GM12891 (cell line): ENCODE measurements around the gene GSTCD.
"Not testable (repeated sequence)": the region's sequence is repeated elsewhere in the genome, so short reads cannot be mapped to it uniquely, and the experiment has no call there.

Experiments
- DNase-seq: peaks from one replicate; pipeline ENCODE4 v3.0.0; 2011; ENCODE audit warnings: low spot score; ENCODE audit not compliant: insufficient read length
- FAIRE-seq: peaks from 2 replicates; lab custom pipeline; 2011; peaks lifted over from hg19 to GRCh38; lab: Jason Lieb, UNC
- PAX5 ChIP-seq: IDR thresholded peaks from 2 replicates; pipeline ENCODE4 v1.6.1; 2011; ENCODE audit warnings: low read length, moderate library complexity, mild to moderate bottlenecking; ENCODE audit not compliant: insufficient read depth, severe bottlenecking
- POLR2A ChIP-seq: IDR thresholded peaks from 2 replicates; pipeline ENCODE4 v1.6.1; 2011; ENCODE audit warnings: low read depth, low read length, control low read depth
- POLR2AphosphoS5 ChIP-seq: IDR thresholded peaks from 2 replicates; pipeline ENCODE4 v1.6.1; 2011; ENCODE audit warnings: low read depth, low read length, control low read depth
- POU2F2 ChIP-seq: IDR thresholded peaks from 2 replicates; pipeline ENCODE4 v1.6.1; 2011; ENCODE audit warnings: low read depth, mild to moderate bottlenecking, control low read depth, low read length, moderate library complexity
- SPI1 ChIP-seq: IDR thresholded peaks from 2 replicates; pipeline ENCODE4 v1.6.1; 2011; ENCODE audit warnings: low read depth, low read length, control low read depth
- TAF1 ChIP-seq: IDR thresholded peaks from 2 replicates; pipeline ENCODE4 v1.6.1; 2011; ENCODE audit warnings: low read depth, low read length, control low read depth

Gene GSTCD

GRCh38 chr4:105679186-105679585 is 29.4 kb upstream of the GSTCD start:
- no peak for TF ChIP-seq PAX5
- no peak for TF ChIP-seq POLR2AphosphoS5
- no peak for TF ChIP-seq SPI1
- no peak for TF ChIP-seq TAF1
- TF ChIP-seq POU2F2, result no peak
- no peak for TF ChIP-seq POLR2A
- DNase-seq (no peak), FAIRE-seq (no peak)

- no peak for FAIRE-seq
- DNase-seq, result no peak
- TF ChIP-seq SPI1, result no peak
- no peak for TF ChIP-seq POLR2A
These were observed 25.5 kb upstream of the GSTCD start for GRCh38 chr4:105683038-105683437.

- TF ChIP-seq SPI1, result no peak
- TF ChIP-seq POU2F2, result no peak
- no peak for TF ChIP-seq TAF1
- TF ChIP-seq PAX5, result no peak
- no peak for TF ChIP-seq POLR2A
- no peak for TF ChIP-seq POLR2AphosphoS5
- DNase-seq, result no peak
- FAIRE-seq, result no peak
These were observed 22.0 kb upstream of the GSTCD start for GRCh38 chr4:105686571-105686970.

GRCh38 chr4:105694812-105695211 is 13.8 kb upstream of the GSTCD start:
- FAIRE-seq, DNase-seq: not testable (repeated sequence)

- peak; percentile 61 for FAIRE-seq
- DNase-seq, result not testable (repeated sequence)
These were observed 12.8 kb upstream of the GSTCD start for GRCh38 chr4:105695832-105696231.

- FAIRE-seq (no peak), DNase-seq (no peak)
- TF ChIP-seq SPI1, result no peak
- TF ChIP-seq POLR2A, result no peak
- no peak for TF ChIP-seq PAX5
- TF ChIP-seq POU2F2, result no peak
- no peak for TF ChIP-seq TAF1
- no peak for TF ChIP-seq POLR2AphosphoS5
These were observed 10.0 kb upstream of the GSTCD start for GRCh38 chr4:105698607-105699006.

GRCh38 chr4:105707782-105708180 is 803 bp upstream of the GSTCD start:
- FAIRE-seq (no peak), DNase-seq (no peak)
- no peak for TF ChIP-seq TAF1
- TF ChIP-seq SPI1, result no peak
- TF ChIP-seq POLR2A, result no peak
- no peak for TF ChIP-seq PAX5
- no peak for TF ChIP-seq POLR2AphosphoS5
- no peak for TF ChIP-seq POU2F2

GRCh38 chr4:105709081-105709450 is 482 bp downstream of the GSTCD start:
- DNase-seq, result no peak
- TF ChIP-seq SPI1 (no peak), PAX5 (no peak), TAF1 (no peak), POU2F2 (no peak), POLR2AphosphoS5 (no peak), POLR2A (no peak)
- FAIRE-seq, result no peak

GRCh38 chr4:105710012-105710600 is 1.5 kb downstream of the GSTCD start:
- FAIRE-seq (no peak), DNase-seq (no peak)
- TF ChIP-seq SPI1 (no peak), PAX5 (no peak)

- no peak for FAIRE-seq
- DNase-seq, result no peak
- TF ChIP-seq POLR2AphosphoS5 (no peak), POLR2A (no peak), POU2F2 (no peak), PAX5 (no peak), TAF1 (no peak)
These were observed 2.1 kb downstream of the GSTCD start for GRCh38 chr4:105710678-105711077.

- no peak for TF ChIP-seq SPI1
- TF ChIP-seq TAF1, result no peak
- TF ChIP-seq POLR2A, result no peak
- no peak for TF ChIP-seq POLR2AphosphoS5
- no peak for TF ChIP-seq PAX5
- TF ChIP-seq POU2F2, result no peak
- FAIRE-seq (no peak), DNase-seq (no peak)
These were observed 4.2 kb downstream of the GSTCD start for GRCh38 chr4:105712766-105713165.
